SJCRH30 (cell line): ENCODE measurements around the gene TIGD1. TPM values are rescaled to one million over a fixed set of nuclear protein-coding genes. Genes with fewer than 3 reads are reported as not detected.

Experiments used
- DNase-seq, 2 experiments: peaks; one replicate each; pipeline ENCODE4 v3.0.0-alpha.2; 2015 to 2020
- H3K27ac ChIP-seq: fragments of 250-450 bp; sonication (Bioruptor Pico); 2 replicates; pipeline ENCODE4 v1.5.1; 2020; ENCODE audit warnings: mild to moderate bottlenecking, moderate library complexity
- H3K27me3 ChIP-seq: fragments of 250-450 bp; sonication (Bioruptor Pico); 2 replicates; pipeline ENCODE4 v1.5.1; 2020; ENCODE audit warnings: mild to moderate bottlenecking, moderate library complexity
- H3K36me3 ChIP-seq: fragments of 250-450 bp; sonication (Bioruptor Pico); 2 replicates; pipeline ENCODE4 v1.5.1; 2020; ENCODE audit warnings: mild to moderate bottlenecking, moderate library complexity
- H3K4me1 ChIP-seq: fragments of 250-450 bp; sonication (Bioruptor Pico); 2 replicates; pipeline ENCODE4 v1.5.1; 2020; ENCODE audit warnings: mild to moderate bottlenecking, moderate library complexity
- H3K4me3 ChIP-seq: fragments of 250-450 bp; sonication (Bioruptor Pico); 2 replicates; pipeline ENCODE4 v1.5.1; 2020; ENCODE audit warnings: mild to moderate bottlenecking, moderate library complexity
- H3K9me3 ChIP-seq: fragments of 250-450 bp; sonication (Bioruptor Pico); replicated peaks from 2 replicates; pipeline ENCODE4 v1.5.1; 2020; ENCODE audit warnings: mild to moderate bottlenecking, moderate library complexity
- total RNA-seq: library from RNA; depleted of rRNA; stranded (reverse); fragments of >200 nt; shearing (Covaris generic); gene quantifications from 2 replicates; pipeline ENCODE4 v1.2.3, GENCODE V29; 2014

Gene TIGD1
- total RNA-seq, 1 experiment from 2014 or later, result 13.5 TPM

DNA sequence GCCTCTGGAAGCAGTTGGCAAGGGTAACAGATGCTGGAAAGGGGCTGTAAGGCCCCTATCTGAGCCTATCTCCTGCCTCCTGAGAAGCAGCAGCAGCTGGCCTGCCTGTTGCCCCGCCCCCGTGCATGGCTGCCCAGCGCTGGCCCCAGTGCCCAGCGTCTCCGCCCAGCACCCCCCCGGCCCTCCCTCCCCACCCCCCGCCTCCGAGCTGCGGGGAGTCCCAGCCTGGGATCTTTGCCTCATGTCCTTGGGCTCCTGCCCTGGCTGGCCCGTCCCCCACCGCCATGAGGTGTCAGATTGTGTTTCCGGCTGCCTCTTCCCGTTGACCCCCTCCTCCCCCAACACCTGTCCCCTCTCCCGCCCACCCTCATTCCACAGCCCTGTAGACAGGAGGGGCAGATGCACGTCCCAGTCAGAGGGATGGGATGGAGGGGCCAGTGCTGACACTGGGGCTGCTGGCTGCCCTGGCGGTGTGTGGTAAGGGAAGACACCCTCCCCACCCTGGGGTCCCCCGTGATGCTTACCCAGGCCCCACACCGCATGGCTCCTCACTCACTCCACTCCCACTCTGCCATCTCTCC is 24.5 kb downstream of the TIGD1 start, which contains the start of gene CHRND:
TSS of gene CHRND (plus strand) at position 370 of the 581 bp plus-strand sequence. CDS start at position 426, 56 bp downstream.
- Histone ChIP-seq H3K27ac (peak within 1 kb of the TSS; percentile 97), H3K9me3 (no peaks in the 10 kb centered on the region), H3K4me3 (peak within 1 kb of the TSS; percentile 87), H3K36me3 (no peaks in the 10 kb centered on the region), H3K27me3 (peaks cover 8% of the 10 kb centered on the region; the same call in 1 of the 2 replicates), H3K4me1 (peaks cover 13% of the 10 kb centered on the region)
- peak; percentile 99 for DNase-seq

DNA sequence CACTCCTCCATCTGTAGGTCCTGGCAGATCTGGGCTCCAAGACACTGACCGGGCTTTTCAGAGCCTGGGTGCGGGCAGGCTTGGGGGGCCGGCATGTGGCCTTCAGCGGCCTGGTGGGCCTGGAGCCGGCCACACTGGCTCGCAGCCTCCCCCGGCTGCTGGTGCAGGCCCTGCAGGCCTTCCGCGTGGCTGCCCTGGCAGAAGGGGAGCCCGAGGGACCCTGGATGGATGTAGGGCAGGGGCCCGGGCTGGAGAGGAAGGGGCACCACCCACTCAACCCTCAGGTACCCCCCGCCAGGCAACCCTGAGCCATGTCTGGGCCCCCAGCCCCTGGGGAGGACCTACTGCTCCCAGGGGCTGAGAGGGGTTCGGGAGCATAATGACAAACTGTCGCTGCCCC is 25.2 kb downstream of the TIGD1 start:
- no peak for DNase-seq
- peaks cover 13% of the 10 kb centered on the region for H3K4me1 ChIP-seq
- H3K36me3 ChIP-seq, result no peaks in the 10 kb centered on the region
- peak overlapping the region; percentile 88 for H3K27ac ChIP-seq
- H3K4me3 ChIP-seq, result peak overlapping the region; percentile 28
- no peaks in the 10 kb centered on the region for H3K9me3 ChIP-seq
- H3K27me3 ChIP-seq, result peaks cover 13% of the 10 kb centered on the region

DNA sequence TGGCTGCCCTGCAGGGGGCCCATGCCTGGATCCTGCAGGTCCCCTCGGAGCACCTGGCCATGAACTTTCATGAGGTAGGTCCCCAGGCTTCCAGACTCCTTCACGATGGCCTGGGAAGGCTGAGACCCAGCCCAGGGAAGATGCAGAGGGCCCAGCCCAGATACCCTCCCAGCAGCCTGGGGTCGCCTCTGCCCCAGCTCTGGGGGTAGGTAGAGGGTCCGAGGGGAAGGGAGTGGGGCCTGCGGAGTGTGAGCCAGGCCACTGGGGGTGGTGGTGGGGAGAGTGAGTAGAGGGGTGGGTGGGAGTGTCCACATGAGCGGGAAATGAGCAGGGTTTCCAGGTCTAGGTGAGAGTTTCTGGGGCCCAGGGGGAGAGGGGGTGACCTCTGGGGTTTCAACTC is 25.6 kb downstream of the TIGD1 start:
- Histone ChIP-seq H3K27me3 (peaks cover 14% of the 10 kb centered on the region), H3K4me1 (peaks cover 13% of the 10 kb centered on the region), H3K36me3 (no peaks in the 10 kb centered on the region), H3K9me3 (no peaks in the 10 kb centered on the region), H3K4me3 (no peak overlapping the region), H3K27ac (peak overlapping the region; percentile 88)
- DNase-seq, result no peak

DNA sequence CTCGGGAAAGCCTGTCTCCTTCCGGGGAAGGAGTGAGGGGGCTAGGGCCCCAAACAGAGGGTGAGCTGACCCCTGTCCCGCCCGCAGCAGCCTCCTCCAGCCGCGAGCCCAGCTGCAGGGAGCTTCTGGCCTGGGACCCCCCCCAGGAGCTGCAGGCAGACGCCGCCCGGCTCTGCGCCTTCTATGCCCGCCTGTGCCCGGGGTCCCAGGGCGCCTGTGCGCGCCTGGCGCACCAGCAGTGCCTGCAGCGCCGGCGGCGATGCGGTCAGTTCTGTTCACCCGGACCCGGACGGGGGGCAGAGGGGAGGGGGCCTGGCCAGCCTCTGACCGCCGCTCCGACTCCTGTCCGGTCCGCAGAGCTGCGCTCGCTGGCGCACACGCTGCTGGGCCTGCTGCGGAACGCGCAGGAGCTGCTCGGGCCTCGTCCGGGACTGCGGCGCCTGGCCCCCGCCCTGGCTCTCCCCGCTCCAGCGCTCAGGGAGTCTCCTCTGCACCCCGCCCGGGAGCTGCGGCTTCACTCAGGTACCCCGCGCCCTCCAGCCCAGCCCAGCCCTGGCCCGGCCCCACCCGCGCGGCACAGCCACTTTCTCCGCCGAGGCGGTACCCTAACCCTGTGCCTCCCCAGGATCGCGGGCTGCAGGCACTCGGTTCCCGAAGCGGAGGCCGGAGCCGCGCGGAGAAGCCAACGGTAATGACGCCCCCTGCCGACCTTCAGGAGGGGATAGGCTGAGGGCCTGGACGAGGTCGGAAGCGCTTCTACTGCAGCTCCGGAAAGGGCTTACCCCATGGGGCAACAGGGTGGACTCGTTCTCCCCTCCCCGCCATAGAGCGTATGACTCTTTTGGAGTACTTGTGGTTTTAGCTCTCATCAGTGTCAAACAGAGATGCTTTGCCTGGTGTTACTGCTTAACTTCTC is 26.4 kb downstream of the TIGD1 start:
- Histone ChIP-seq H3K36me3 (no peaks in the 10 kb centered on the region), H3K9me3 (no peaks in the 10 kb centered on the region), H3K27me3 (peaks cover 20% of the 10 kb centered on the region), H3K4me3 (no peak overlapping the region), H3K27ac (no peak overlapping the region), H3K4me1 (peaks cover 13% of the 10 kb centered on the region)
- DNase-seq, result no peak

DNA sequence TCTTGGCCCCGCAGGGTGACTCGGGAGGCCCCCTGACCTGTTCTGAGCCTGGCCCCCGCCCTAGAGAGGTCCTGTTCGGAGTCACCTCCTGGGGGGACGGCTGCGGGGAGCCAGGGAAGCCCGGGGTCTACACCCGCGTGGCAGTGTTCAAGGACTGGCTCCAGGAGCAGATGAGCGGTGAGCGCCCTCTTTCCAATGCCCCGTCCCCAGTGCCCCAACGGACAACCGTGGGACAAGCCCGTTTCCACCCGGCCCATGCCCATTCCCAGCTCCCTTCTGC is 27.0 kb downstream of the TIGD1 start:
- Histone ChIP-seq H3K4me3 (no peak overlapping the region), H3K9me3 (no peaks in the 10 kb centered on the region), H3K4me1 (peaks cover 13% of the 10 kb centered on the region), H3K36me3 (no peaks in the 10 kb centered on the region), H3K27me3 (peaks cover 21% of the 10 kb centered on the region), H3K27ac (no peak overlapping the region)
- DNase-seq, result no peak

DNA sequence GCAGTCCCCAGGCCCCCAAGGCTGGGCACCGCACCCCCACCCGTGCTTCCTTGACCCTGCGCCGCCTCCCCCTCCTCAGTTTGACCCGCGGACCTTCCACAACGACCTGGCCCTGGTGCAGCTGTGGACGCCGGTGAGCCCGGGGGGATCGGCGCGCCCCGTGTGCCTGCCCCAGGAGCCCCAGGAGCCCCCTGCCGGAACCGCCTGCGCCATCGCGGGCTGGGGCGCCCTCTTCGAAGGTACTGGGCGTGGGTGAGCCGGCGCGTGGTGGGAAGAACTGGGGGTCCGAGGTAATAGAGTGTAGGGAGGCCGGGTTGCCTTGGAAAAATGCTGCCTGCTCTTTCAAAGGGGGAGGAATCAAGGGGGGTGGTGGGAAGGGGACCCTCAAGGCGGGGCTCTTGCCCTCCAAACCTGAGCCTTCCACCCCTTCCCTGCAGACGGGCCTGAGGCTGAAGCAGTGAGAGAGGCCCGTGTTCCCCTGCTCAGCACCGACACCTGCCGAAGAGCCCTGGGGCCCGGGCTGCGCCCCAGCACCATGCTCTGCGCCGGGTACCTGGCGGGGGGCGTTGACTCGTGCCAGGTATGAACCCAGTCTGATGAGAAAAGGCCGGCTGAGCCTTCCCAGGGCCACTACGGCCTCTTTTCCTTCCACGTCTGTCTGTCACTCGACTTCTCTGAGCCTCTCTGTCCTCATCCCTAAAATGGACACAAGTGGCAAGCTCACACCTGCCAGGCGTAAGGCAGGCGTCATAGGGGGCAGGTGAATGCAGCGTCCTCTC is 27.5 kb downstream of the TIGD1 start:
- DNase-seq, result no peak
- H3K9me3 ChIP-seq, result no peaks in the 10 kb centered on the region
- peaks cover 13% of the 10 kb centered on the region for H3K4me1 ChIP-seq
- no peaks in the 10 kb centered on the region for H3K36me3 ChIP-seq
- peak overlapping the region; percentile 41 for H3K4me3 ChIP-seq
- peaks cover 21% of the 10 kb centered on the region for H3K27me3 ChIP-seq
- H3K27ac ChIP-seq, result no peak overlapping the region

DNA sequence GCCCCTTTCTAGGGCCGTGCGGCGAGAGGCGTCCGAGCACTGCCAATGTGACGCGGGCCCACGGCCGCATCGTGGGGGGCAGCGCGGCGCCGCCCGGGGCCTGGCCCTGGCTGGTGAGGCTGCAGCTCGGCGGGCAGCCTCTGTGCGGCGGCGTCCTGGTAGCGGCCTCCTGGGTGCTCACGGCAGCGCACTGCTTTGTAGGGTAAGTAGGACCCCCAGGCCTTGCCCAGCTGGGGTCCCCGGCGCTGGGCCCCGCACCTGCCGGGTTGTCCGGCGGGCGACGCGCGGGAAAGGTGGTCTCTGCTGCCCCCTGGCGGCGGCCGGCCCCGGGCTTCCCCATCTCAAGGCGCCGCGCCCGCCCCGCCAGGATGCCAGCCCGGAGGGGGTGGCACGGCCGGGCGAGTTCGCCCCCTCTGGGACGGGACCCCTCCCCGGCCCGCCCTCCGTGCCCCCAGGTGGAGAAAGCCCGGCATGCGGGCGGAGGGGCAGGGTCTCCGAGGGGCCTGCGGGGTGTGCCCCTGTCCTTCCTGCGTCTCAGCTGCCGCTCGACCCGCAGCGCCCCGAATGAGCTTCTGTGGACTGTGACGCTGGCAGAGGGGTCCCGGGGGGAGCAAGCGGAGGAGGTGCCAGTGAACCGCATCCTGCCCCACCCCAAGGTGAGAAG is 28.3 kb downstream of the TIGD1 start:
- no peaks in the 10 kb centered on the region for H3K9me3 ChIP-seq
- H3K36me3 ChIP-seq, result no peaks in the 10 kb centered on the region
- H3K27me3 ChIP-seq, result peaks cover 21% of the 10 kb centered on the region
- peaks cover 13% of the 10 kb centered on the region for H3K4me1 ChIP-seq
- no peak overlapping the region for H3K27ac ChIP-seq
- peak in 1 of 2 experiments; percentile 64 for DNase-seq
- peak overlapping the region; percentile 41 for H3K4me3 ChIP-seq

DNA sequence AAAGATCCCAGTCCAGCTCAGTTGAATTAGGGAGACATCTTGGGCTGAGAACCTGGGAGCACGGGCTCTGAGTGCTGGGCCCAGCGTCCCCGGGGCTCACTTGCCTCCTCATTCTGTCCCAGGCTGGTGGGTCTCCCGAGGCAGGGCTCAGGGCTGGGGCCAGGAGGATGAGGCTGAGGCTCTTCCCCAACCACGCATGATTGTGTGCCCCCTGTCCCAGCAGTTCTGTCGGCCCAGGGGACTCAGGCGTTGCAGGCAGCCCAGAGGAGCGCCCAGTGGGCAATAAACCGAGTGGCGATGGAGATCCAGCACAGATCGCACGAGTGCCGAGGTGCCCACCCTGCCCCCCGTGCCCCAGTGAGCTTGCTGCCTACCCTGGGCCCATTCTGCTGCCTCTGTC is 29.3 kb downstream of the TIGD1 start:
- no peak overlapping the region for H3K27ac ChIP-seq
- H3K4me1 ChIP-seq, result peaks cover 7% of the 10 kb centered on the region
- H3K27me3 ChIP-seq, result peaks cover 21% of the 10 kb centered on the region
- no peak overlapping the region for H3K4me3 ChIP-seq
- H3K9me3 ChIP-seq, result no peaks in the 10 kb centered on the region
- H3K36me3 ChIP-seq, result no peaks in the 10 kb centered on the region
- no peak for DNase-seq

DNA sequence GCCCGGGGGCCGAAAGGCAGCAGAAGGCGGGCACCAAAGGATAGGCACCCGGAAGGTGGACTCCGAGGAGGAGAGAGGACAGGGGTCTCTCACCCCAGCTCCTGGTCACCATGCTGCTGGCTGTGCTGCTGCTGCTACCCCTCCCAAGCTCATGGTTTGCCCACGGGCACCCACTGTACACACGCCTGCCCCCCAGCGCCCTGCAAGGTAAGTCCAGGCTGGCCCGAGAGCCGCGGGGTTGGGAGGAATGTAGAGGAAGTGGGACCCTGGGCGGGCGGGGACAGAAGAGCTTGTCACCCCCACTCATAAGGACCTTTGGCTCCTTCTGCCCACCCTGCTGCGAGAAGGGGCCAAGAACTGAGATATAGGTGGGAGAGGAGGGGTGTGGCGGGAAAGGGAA is 29.9 kb downstream of the TIGD1 start:
- DNase-seq, result no peak
- Histone ChIP-seq H3K4me3 (no peak overlapping the region), H3K4me1 (peaks cover 6% of the 10 kb centered on the region), H3K36me3 (no peaks in the 10 kb centered on the region), H3K27me3 (peaks cover 21% of the 10 kb centered on the region), H3K9me3 (no peaks in the 10 kb centered on the region), H3K27ac (no peak overlapping the region)

DNA sequence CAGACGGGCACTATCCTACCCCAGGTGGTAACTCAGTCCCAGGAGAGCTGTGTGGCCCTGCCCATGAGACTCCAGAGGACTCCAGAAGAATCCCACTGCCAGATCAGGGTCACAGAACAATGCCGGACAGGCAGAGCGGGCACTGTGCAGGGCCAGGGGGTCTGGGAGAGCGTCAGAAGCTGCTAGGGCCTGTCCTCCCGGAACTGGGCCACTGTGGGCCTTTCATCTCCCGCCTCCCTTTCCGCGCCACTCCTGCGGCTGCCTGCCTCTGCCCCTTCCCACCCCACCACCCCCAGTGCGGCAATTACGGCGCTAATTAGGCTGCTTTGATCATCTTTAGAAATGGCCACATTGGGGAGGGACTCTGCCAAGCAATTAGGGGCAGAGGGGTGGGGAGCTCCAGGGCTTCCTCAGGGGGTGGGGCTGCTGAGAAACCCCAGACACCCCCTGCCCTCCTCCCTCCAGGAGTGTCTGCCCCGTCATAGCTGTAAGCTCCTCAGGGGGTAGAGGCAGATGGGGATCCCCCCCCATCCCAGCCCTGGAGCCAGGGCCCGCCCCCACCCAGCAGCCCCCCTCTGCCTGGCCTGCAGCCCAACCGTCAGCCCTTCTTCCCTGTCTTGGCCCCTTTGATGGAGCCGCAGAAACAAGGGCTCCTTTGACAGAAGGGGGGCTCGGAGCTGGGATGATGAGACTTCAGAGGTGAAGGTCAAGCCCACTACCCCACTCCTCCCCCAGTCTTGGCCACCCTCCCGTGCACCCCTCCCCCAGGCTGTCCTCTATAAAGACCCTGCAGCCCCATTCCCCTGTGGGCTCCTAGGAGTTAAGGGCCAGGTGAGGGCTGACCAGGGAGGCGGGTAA is 30.5 kb downstream of the TIGD1 start, which contains the start of gene PRSS56:
TSS of gene PRSS56 (plus strand) at position 808 of the 858 bp plus-strand sequence. CDS start 211 bp downstream, outside the sequence.
- Histone ChIP-seq H3K36me3 (no peaks in the 10 kb centered on the region), H3K4me1 (no peaks in the 10 kb centered on the region; the same call in 1 of the 2 replicates), H3K4me3 (no peak within 1 kb of the TSS), H3K9me3 (no peaks in the 10 kb centered on the region), H3K27ac (no peak within 1 kb of the TSS), H3K27me3 (peaks cover 21% of the 10 kb centered on the region)
- no peak for DNase-seq

DNA sequence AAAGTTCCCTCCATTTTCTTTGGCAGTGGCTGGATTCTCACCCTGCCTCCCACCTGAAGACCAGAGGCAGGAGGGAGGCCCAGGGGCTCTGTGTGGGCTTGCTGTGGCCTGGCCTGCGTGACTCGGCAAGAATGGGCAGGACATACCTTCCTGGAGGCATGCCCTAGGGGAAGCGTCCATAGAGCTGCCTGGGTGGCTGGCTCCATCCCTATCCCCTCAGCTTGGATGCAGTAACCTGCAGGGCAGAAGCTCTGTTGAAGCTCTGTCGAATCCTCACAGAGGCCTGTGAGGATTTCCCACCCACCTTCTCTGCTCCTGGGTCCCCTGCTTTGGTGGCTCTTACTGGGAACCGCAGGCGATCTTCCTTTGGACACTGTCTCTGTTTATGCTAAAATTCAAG is 31.5 kb downstream of the TIGD1 start:
- no peaks in the 10 kb centered on the region for H3K9me3 ChIP-seq
- H3K36me3 ChIP-seq, result no peaks in the 10 kb centered on the region
- no peak overlapping the region for H3K4me3 ChIP-seq
- H3K27me3 ChIP-seq, result peaks cover 21% of the 10 kb centered on the region
- H3K27ac ChIP-seq, result no peak overlapping the region
- peaks cover 8% of the 10 kb centered on the region; the same call in 1 of the 2 replicates for H3K4me1 ChIP-seq
- DNase-seq, result no peak

DNA sequence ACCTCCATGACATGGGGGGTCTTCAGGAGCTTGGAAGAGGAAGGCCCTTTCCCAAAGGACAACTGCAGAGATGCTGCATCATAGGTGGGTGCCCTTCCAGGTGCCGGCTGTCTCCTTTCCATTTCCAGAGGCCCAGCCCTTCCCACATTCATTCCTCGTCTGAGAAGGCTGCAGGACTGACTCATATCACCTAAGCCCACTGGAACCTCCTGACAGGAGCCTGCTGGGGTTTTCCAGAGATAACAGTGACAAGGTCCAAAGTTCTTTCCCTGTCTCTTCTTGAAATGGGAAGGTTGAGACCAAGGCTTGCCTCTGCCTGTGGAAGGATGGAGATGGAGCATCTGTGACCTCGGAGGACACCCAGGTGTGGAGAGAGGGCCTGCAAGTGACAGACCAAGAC is 33.8 kb downstream of the TIGD1 start:
- no peak for DNase-seq
- no peaks in the 10 kb centered on the region for H3K36me3 ChIP-seq
- peaks cover 23% of the 10 kb centered on the region; the same call in 1 of the 2 replicates for H3K4me1 ChIP-seq
- no peaks in the 10 kb centered on the region for H3K9me3 ChIP-seq
- H3K4me3 ChIP-seq, result no peak overlapping the region
- peaks cover 31% of the 10 kb centered on the region for H3K27me3 ChIP-seq
- no peak overlapping the region for H3K27ac ChIP-seq

DNA sequence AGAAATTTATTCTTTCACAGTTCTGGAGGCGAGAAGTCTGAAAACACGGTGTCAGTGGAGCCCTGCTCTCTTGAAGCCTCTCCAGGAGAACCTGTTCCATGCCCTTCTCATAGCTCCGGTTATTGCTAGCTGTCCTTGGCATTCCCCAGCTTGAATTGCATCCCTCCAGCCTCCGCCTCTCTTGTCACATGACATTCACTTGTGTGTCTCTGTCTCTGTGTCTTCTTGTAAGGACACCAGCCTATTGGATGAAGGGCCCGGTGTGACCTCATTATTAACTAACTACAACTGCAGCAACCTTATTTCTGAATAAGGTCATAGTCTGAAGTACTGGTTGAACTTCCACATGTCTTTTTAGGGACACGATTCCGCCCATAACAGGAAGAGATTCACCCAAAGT is 34.7 kb downstream of the TIGD1 start:
- Histone ChIP-seq H3K27ac (no peak overlapping the region), H3K27me3 (peaks cover 26% of the 10 kb centered on the region), H3K4me1 (peaks cover 23% of the 10 kb centered on the region; the same call in 1 of the 2 replicates), H3K9me3 (no peaks in the 10 kb centered on the region), H3K36me3 (no peaks in the 10 kb centered on the region), H3K4me3 (no peak overlapping the region)
- DNase-seq, result no peak
